ENCODE data around the gene RARA. TPM values are rescaled to one million over a fixed set of nuclear protein-coding genes. Genes with fewer than 3 reads are reported as not detected.

RARA gene
- total and polyA plus RNA-seq, 2 donors (not counting 1 experiment from before 2014, with no cell fraction given): 7.0 to 7.8 TPM

DNA sequence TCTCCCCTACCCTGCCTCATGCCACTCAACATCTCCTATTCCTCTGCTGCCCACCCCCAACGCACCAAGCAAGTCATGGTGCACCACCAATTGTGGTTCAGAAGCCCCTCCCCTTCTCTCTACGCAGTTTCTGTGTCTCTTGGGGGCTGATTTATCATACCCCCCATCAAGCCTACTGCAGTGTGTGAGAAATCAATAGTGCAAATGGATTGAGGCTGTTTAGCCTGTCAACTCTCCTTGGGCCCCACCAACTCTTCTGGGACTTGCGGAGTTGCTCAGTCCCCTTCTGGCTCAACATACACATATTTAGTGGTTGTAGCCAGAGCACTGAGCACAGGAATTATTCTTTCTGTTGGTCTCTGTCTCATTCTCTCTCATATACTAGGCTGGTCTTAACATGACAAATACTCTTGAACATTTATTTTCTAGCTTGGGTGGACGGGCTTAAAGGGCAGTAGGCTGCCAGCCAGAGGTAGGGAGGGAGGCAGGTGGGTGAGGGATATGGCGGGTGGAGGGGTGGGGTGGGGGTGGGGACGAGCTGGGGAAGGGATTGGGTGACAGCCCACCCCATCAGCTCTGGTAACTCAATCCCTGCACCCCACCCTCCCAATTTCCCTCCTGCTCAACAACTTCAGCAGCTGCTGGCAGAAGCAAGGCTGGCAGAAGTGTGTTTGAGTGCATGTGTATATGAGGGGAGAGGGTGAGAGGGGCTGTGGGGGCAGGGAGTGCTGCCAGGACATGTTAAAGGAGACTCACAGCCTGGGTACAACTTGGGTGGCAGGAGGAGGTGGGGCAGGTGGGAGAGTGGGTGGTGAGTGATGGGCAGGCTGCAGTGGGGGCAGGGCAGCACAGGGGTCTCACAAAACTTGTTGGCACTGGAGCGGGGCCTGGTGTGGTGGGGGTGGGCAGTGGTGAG lies 4.9 kb downstream of the RARA start:
- Histone ChIP-seq H3K9ac (ENCODE audit: insufficient read depth, low read length) (no peak overlapping the region), H3K4me2 (ENCODE audit: extremely low read depth, insufficient read depth, low read length) (no peak overlapping the region)
- TF ChIP-seq EZH2 (IDR thresholded peaks at IDR 0.05; ENCODE audit: low read length, missing control alignments): no peak
- TF ChIP-seq, protein P1, sequence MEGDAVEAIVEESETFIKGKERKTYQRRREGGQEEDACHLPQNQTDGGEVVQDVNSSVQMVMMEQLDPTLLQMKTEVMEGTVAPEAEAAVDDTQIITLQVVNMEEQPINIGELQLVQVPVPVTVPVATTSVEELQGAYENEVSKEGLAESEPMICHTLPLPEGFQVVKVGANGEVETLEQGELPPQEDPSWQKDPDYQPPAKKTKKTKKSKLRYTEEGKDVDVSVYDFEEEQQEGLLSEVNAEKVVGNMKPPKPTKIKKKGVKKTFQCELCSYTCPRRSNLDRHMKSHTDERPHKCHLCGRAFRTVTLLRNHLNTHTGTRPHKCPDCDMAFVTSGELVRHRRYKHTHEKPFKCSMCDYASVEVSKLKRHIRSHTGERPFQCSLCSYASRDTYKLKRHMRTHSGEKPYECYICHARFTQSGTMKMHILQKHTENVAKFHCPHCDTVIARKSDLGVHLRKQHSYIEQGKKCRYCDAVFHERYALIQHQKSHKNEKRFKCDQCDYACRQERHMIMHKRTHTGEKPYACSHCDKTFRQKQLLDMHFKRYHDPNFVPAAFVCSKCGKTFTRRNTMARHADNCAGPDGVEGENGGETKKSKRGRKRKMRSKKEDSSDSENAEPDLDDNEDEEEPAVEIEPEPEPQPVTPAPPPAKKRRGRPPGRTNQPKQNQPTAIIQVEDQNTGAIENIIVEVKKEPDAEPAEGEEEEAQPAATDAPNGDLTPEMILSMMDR (conservative IDR thresholded peaks at IDR 0.05 in 1 of 2, IDR thresholded peaks at IDR 0.05 in 1 of 2; ENCODE audit: low read depth in 1 of 2, low read length in 2 of 2): no peak

DNA sequence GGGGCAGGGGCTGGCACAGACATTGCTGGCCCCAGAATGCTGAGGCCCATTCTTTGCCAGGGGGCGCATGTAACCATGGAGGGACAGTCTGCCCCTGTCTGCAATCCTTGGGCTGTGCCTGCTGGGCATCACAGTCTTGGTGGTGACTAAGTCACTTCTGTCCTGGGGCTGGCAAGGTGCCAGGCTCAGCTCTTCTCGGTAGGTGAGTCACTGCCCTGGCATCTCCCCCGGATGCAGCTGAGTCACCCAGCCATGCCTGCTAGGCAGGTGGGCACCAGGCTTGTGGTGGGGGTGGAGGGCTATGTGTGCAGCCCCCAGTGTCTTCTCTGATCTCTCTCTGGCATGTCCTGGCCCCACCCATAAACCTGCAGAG lies 5.6 kb downstream of the RARA start:
- H3K4me3 ChIP-seq (replicated peaks in 1 of 4; ENCODE audit: control extremely low read depth in 1 of 4, insufficient read depth in 1 of 4, low read depth in 3 of 4, low read length in 4 of 4): no peak overlapping the region
- no peaks in the 10 kb centered on the region for H3K9me3 ChIP-seq (ENCODE audit: control insufficient read depth, insufficient read depth, low read depth, low read length)
- no peaks in the 10 kb centered on the region for H3K27me3 ChIP-seq (ENCODE audit: control insufficient read depth, insufficient read depth, low read length)
- peak; percentile 79 to 92 for DNase-seq (ENCODE audit: low read depth in 2 of 2)
- no peak overlapping the region for H3K4me2 ChIP-seq (ENCODE audit: extremely low read depth, insufficient read depth, low read length)
- H3K79me2 ChIP-seq (ENCODE audit: control insufficient read depth, insufficient read depth, low read length): peaks cover 14% of the 10 kb centered on the region
- no peak overlapping the region for H3K27ac ChIP-seq (ENCODE audit: insufficient read depth, low read length)
- no peak overlapping the region for H3K9ac ChIP-seq (ENCODE audit: insufficient read depth, low read length)
- no peak overlapping the region for H2AFZ ChIP-seq (ENCODE audit: low read length)
- peaks cover 48% of the 10 kb centered on the region for H3K4me1 ChIP-seq (ENCODE audit: control insufficient read depth, extremely low read depth, insufficient read depth, low read length)
- TF ChIP-seq, protein P1 (conservative IDR thresholded peaks at IDR 0.05 in 1 of 2, IDR thresholded peaks at IDR 0.05 in 1 of 2; ENCODE audit: low read depth in 1 of 2, low read length in 2 of 2): no peak
- TF ChIP-seq EZH2 (IDR thresholded peaks at IDR 0.05; ENCODE audit: low read length, missing control alignments): no peak
- no peaks in the 10 kb centered on the region for H4K20me1 ChIP-seq (ENCODE audit: control insufficient read depth, extremely low read depth, insufficient read depth, low read length)
- H3K36me3 ChIP-seq (ENCODE audit: control insufficient read depth, insufficient read depth, low read length): no peaks in the 10 kb centered on the region

More for the DNA sequence above, 4.9 kb downstream of the RARA start:
- Histone ChIP-seq H3K27ac (ENCODE audit: insufficient read depth, low read length) (no peak overlapping the region), H3K36me3 (ENCODE audit: control insufficient read depth, insufficient read depth, low read length) (no peaks in the 10 kb centered on the region), H3K79me2 (ENCODE audit: control insufficient read depth, insufficient read depth, low read length) (peaks cover 8% of the 10 kb centered on the region), H4K20me1 (ENCODE audit: control insufficient read depth, extremely low read depth, insufficient read depth, low read length) (no peaks in the 10 kb centered on the region), H2AFZ (ENCODE audit: low read length) (no peak overlapping the region), H3K27me3 (ENCODE audit: control insufficient read depth, insufficient read depth, low read length) (no peaks in the 10 kb centered on the region), H3K4me3 (replicated peaks in 1 of 4; ENCODE audit: control extremely low read depth in 1 of 4, insufficient read depth in 1 of 4, low read depth in 3 of 4, low read length in 4 of 4) (no peak overlapping the region), H3K4me1 (ENCODE audit: control insufficient read depth, extremely low read depth, insufficient read depth, low read length) (peaks cover 53% of the 10 kb centered on the region), H3K9me3 (ENCODE audit: control insufficient read depth, insufficient read depth, low read depth, low read length) (no peaks in the 10 kb centered on the region)
- DNase-seq (ENCODE audit: low read depth in 2 of 2): peak in 1 of 2 donors; percentile 45

DNA sequence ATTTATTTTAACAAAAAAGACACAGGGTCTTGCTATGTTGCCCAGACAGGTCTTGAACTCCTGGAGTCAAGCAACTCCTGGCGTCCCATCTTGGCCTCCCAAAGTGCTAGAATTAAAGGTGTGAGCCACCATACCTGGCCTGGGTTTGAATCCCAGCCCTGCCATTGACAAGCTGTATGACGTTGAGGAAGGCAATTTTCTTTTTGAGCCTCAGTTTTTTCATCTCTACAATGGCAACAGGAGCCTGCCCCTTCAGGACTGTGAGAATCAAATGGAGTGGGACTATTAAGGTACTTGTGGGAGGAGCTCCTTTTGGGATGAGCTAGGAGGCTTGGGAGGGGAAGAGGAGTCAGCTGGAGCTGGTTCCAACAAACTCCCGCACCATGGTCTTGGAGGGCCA lies 6.2 kb downstream of the RARA start:
- Histone ChIP-seq H3K9me3 (ENCODE audit: control insufficient read depth, insufficient read depth, low read depth, low read length) (no peaks in the 10 kb centered on the region), H3K27me3 (ENCODE audit: control insufficient read depth, insufficient read depth, low read length) (no peaks in the 10 kb centered on the region), H3K4me3 (replicated peaks in 1 of 4; ENCODE audit: control extremely low read depth in 1 of 4, insufficient read depth in 1 of 4, low read depth in 3 of 4, low read length in 4 of 4) (no peak overlapping the region), H3K4me2 (ENCODE audit: extremely low read depth, insufficient read depth, low read length) (no peak overlapping the region), H2AFZ (ENCODE audit: low read length) (no peak overlapping the region), H3K27ac (ENCODE audit: insufficient read depth, low read length) (no peak overlapping the region), H3K79me2 (ENCODE audit: control insufficient read depth, insufficient read depth, low read length) (peaks cover 19% of the 10 kb centered on the region), H3K36me3 (ENCODE audit: control insufficient read depth, insufficient read depth, low read length) (no peaks in the 10 kb centered on the region), H3K4me1 (ENCODE audit: control insufficient read depth, extremely low read depth, insufficient read depth, low read length) (peaks cover 52% of the 10 kb centered on the region), H4K20me1 (ENCODE audit: control insufficient read depth, extremely low read depth, insufficient read depth, low read length) (no peaks in the 10 kb centered on the region), H3K9ac (ENCODE audit: insufficient read depth, low read length) (no peak overlapping the region)
- TF ChIP-seq EZH2 (IDR thresholded peaks at IDR 0.05; ENCODE audit: low read length, missing control alignments): no peak
- TF ChIP-seq, protein P1 (conservative IDR thresholded peaks at IDR 0.05 in 1 of 2, IDR thresholded peaks at IDR 0.05 in 1 of 2; ENCODE audit: low read depth in 1 of 2, low read length in 2 of 2): no peak
- no peak for DNase-seq (ENCODE audit: low read depth in 2 of 2)

Measured in fibroblast of lung (primary cell).